Aorta (tissue), 5 donors: ENCODE results near the gene TBCK. TPM values are rescaled to one million over a fixed set of nuclear protein-coding genes. Genes with fewer than 3 reads are reported as not detected.

Source experiments
- ATAC-seq: fragments of 200-7000 bp; cut with Tn5 transposase; one replicate; pipeline ENCODE4 v1.9.1; 2022; ENCODE audit warnings: moderate library complexity; ENCODE audit not compliant: low FRiP score
- DNase-seq, 2 donors: peaks; one replicate each; pipeline ENCODE4 v3.0.0-alpha.2; 2020
- H3K27ac ChIP-seq, 2 donors: one replicate each; pipeline ENCODE4 v1.5.1; 2013; ENCODE audit warnings: low read length in 2 of 2, mild to moderate bottlenecking in 2 of 2, moderate library complexity in 2 of 2, control low read depth in 1 of 2, inconsistent platforms in 1 of 2, low read depth in 1 of 2
- H3K27me3 ChIP-seq, 2 donors: one replicate each; pipeline ENCODE4 v1.6.1; 2013; ENCODE audit warnings: control low read depth in 1 of 2, low read length in 1 of 2, mild to moderate bottlenecking in 1 of 2, moderate library complexity in 1 of 2; ENCODE audit not compliant: insufficient read depth in 2 of 2, control insufficient read depth in 1 of 2
- H3K36me3 ChIP-seq, 2 donors: one replicate each; pipeline ENCODE4 v1.6.1; 2013; ENCODE audit warnings: control low read depth in 1 of 2, low read length in 1 of 2, mild to moderate bottlenecking in 1 of 2; ENCODE audit not compliant: insufficient read depth in 2 of 2, control insufficient read depth in 1 of 2
- H3K4me1 ChIP-seq, 2 donors: one replicate each; pipeline ENCODE4 v1.6.1; 2013; ENCODE audit warnings: low read length in 2 of 2, control low read depth in 1 of 2, mild to moderate bottlenecking in 1 of 2, moderate library complexity in 1 of 2; ENCODE audit not compliant: insufficient read depth in 2 of 2, control insufficient read depth in 1 of 2
- H3K4me3 ChIP-seq, 2 donors: one replicate each; pipeline ENCODE4 v1.5.1; 2013; ENCODE audit warnings: low read length in 2 of 2, control low read depth in 1 of 2, mild to moderate bottlenecking in 1 of 2
- H3K9me3 ChIP-seq: one replicate; pipeline ENCODE4 v1.6.1; 2013; ENCODE audit warnings: mild to moderate bottlenecking, low read length; ENCODE audit not compliant: control insufficient read depth
- WGBS, 2 donors: extraction: QIAGEN DNeasy Blood & Tissue Kit; methylation state at CpG; one replicate each; pipeline ENCODE4 v1.1.7; 2013; 5-methylcytosine and 5-hydroxymethylcytosine counted together
- intact Hi-C, 2 donors: fragments of 100-400 bp; cut with DNase I; formaldehyde crosslinking; loops; one replicate each; pipeline versions ENCODE4 v1.14.2 to v1.15.0; 2022
- polyA plus RNA-seq, 2 donors: library from polyadenylated mRNA; stranded (reverse); fragments of 200-250 nt; gene quantifications; one replicate each; pipeline ENCODE4 v1.2.3, GENCODE V29; 2013
- total RNA-seq, 2 donors: library from RNA; stranded (reverse); fragmentation: NEBNext Ultra II Directional; extraction: Animal tissue kit (Norgen Biotek cat#: 25700); gene quantifications; one replicate each; pipeline ENCODE4 v1.2.1, GENCODE V29; 2021
- donor health status: healthy with polysubstance abuse.
- donor health status: Bipolar disorder and iron deficiency.
- donor health status: DM: no; HTN: no; CAD: no.
- donor health status: DM: no; HTN: no; CAD: no.
- donor health status: DM: yes; HTN: yes; CAD: no.

Gene TBCK
- total and polyA plus RNA-seq, 4 donors = 8.3 to 64.1 (median 31.1) TPM

DNA sequence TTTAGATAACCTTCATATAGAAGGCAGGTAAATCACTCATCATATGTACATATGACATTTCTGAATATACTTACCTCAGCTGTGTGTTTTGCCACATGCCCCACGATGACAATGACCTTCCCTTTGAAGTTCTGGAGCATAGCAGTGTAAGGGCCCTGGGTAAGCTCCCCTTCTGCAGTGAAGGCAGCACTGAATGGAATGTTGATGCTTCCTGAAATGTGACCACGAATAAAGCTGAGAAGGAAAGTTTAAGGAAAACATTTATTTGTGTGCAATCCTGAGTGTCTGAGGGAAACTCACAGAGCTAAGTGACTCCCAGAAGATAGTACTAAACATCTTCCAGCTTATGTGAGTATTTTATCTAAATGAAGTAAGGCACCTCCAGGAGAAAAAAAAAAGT, 220.6 kb downstream of the TBCK start:
- 37 to 47% methylated on average over 2 of the region's 2 CpGs for WGBS, 2 donors
- no peak for ATAC-seq
- Histone ChIP-seq H3K36me3 (peaks cover 2 to 8% of the 10 kb centered on the region in 2 donors), H3K4me3 (no peak overlapping the region), H3K27me3 (no peaks in the 10 kb centered on the region), H3K9me3 (no peaks in the 10 kb centered on the region), H3K27ac (no peak overlapping the region), H3K4me1 (no peaks in the 10 kb centered on the region)
- intact Hi-C loops = no loop called here
- no peak for DNase-seq

DNA sequence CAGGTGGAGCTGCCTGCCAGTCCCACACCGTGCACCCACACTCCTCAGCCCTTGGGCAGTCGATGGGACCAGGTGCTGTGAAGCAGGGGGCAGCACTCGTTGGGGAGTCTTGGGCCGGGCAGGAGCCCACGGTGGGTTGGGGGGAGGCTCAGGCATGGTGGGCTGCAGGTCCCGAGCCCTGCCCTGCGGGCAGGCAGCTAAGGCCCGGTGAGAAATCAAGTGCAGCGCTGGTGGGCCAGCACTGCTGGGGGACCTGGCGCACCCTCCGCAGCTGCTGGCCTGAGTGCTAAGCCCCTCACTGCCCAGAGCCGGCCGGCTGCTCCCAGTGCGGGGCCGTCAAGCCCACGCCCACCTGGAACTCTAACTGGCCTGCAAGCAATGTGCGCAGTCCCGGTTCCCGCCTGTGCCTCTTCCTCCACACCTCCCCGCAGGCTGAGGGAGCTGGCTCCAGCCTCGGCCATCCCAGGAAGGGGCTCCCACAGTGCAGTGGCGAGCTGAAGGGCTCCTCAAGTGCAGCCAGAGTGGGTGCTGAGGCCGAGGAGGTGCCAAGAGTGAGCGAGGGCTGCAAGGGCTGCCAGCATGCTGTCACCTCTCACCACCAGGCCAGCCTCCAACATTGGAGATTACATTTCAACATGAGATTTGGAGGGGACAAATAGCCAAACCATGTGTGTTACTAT, 223.5 kb downstream of the TBCK start:
- intact Hi-C loops = no loop called here
- peaks cover 8 to 12% of the 10 kb centered on the region in 2 donors for H3K36me3 ChIP-seq
- no peak overlapping the region for H3K4me3 ChIP-seq
- H3K4me1 ChIP-seq = no peaks in the 10 kb centered on the region
- no peak overlapping the region for H3K27ac ChIP-seq
- peaks cover 7% of the 10 kb centered on the region for H3K9me3 ChIP-seq
- DNase-seq (no peak), ATAC-seq (no peak)
- H3K27me3 ChIP-seq = no peaks in the 10 kb centered on the region
- 98% methylated on average over 24 of the region's 24 CpGs for WGBS, 2 donors

DNA sequence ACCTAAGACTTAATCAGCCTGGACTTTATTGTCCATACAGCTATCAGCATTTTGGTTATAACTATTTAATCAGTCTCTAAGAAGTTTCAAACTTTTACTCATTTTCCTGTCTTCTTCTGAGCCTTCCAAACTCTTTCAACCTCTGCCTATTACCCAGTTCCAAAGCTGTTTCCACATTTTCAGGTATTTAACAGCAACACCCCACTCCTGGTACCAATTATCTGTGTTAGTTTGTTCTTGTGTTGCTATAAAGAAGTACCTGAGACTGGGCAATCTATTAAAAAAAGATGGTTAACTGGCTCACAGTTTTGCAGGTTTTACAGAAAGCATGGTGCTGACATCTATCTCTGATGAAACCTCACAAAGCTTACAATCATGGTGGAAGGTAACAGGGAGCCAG, 225.2 kb downstream of the TBCK start:
- Histone ChIP-seq H3K4me1 (no peaks in the 10 kb centered on the region), H3K4me3 (no peak overlapping the region), H3K27me3 (no peaks in the 10 kb centered on the region), H3K36me3 (peaks cover 8 to 12% of the 10 kb centered on the region in 2 donors), H3K9me3 (peaks cover 7% of the 10 kb centered on the region), H3K27ac (no peak overlapping the region)
- no peak for DNase-seq
- no peak for ATAC-seq
- intact Hi-C loops = no loop called here

DNA sequence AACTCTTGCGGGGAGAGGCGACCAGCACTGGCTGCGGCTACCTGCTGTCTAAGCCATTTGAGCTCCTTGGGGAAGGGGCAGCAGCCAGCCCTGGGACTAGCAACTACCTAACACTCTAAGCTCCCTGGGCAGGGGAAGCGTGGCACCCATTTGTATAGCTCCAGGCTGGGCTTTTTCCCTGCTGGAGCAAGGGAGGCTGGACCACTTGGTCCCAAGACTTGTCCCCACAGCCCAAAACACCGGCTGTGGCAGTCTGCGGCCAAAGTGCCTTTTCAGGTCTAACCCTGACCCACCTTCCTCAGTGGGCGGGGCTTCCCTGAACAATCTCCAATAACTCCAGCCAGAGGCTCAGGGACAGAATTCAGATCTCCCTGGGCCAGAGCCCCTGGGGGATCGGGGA, 232.9 kb downstream of the TBCK start:
- DNase-seq (no peak), ATAC-seq (no peak)
- H3K4me1 ChIP-seq = no peaks in the 10 kb centered on the region
- H3K4me3 ChIP-seq = no peak overlapping the region
- peaks cover 2% of the 10 kb centered on the region for H3K9me3 ChIP-seq
- peaks cover 0 to 4% of the 10 kb centered on the region in 2 donors for H3K36me3 ChIP-seq
- H3K27me3 ChIP-seq = no peaks in the 10 kb centered on the region
- intact Hi-C loops = no loop called here
- WGBS, 2 donors = 97% methylated on average over 8 of the region's 8 CpGs
- no peak overlapping the region for H3K27ac ChIP-seq

DNA sequence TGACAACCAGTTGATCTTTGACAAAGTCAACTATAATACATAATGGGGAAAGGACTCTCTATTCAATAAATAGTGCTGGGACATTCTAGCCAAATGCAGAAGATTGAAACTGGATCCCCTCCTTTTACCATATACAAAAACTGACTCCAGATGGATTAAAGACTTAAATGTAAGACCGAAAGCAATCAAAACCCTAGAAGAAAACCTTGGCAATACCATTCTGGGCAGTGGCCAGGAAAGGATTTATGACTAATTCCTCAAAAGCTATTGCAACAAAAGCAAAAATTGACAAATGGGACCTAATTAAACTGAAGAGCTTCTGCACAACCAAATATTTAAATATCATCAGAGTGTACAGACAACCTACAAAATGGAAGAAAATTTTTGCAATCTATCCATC, 235.6 kb downstream of the TBCK start:
- H3K9me3 ChIP-seq = peaks cover 4% of the 10 kb centered on the region

DNA sequence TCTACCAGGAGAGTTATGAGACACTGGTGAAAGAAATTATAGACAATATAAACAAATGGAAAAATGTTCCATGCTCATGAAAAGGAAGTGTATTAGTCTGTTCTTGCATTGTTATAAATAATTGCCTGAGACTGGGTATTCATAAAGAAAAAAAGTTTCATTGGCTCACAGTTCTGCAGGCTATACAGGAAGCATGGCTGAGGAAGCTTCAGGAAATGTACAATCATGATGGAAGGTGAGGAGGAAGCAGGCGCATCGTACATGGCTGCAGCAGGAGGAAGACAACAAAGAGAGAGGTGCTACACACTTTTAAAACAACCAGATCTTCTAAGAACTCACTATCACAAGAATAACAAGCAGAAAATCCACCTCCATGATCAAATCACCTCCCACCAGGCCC, 236.4 kb downstream of the TBCK start:
- H3K9me3 ChIP-seq = peaks cover 4% of the 10 kb centered on the region
- ATAC-seq (no peak), DNase-seq (no peak)
- 95 to 96% methylated on average over 2 of the region's 2 CpGs for WGBS, 2 donors
- H3K36me3 ChIP-seq = peaks cover 0 to 6% of the 10 kb centered on the region in 2 donors
- H3K27ac ChIP-seq = no peak overlapping the region
- intact Hi-C loops = no loop called here
- H3K27me3 ChIP-seq = no peaks in the 10 kb centered on the region
- no peaks in the 10 kb centered on the region for H3K4me1 ChIP-seq
- H3K4me3 ChIP-seq = no peak overlapping the region

More for the DNA sequence above, 235.6 kb downstream of the TBCK start:
- 88 to 94% methylated on average over 1 of the region's 1 CpG for WGBS, 2 donors
- ATAC-seq = no peak
- DNase-seq = no peak
- Histone ChIP-seq H3K4me3 (no peak overlapping the region), H3K4me1 (no peaks in the 10 kb centered on the region), H3K36me3 (peaks cover 0 to 5% of the 10 kb centered on the region in 2 donors), H3K27ac (no peak overlapping the region), H3K27me3 (no peaks in the 10 kb centered on the region)
- intact Hi-C loops = no loop called here

DNA sequence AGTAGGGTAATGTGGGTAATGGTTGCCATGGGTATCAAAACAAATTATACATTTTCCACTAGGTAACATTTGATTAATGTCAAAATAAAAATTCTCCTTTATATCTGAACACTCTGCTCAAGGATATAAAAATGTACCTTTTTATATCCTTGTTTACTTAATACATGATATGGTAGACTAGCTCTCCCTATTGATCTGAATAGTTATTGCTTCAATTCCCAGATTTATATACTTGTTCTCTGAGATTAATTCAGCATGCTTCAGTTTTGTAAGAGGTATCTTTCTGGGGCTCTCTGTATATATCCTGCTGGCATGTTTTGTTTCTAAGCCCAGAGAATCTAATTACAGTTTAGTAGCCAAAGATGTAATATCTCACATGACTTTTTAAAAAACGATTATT, 251.0 kb downstream of the TBCK start:
- Histone ChIP-seq H3K9me3 (no peaks in the 10 kb centered on the region), H3K4me1 (no peaks in the 10 kb centered on the region), H3K4me3 (no peak overlapping the region), H3K27ac (no peak overlapping the region), H3K27me3 (no peaks in the 10 kb centered on the region), H3K36me3 (no peaks in the 10 kb centered on the region)
- ATAC-seq = no peak
- DNase-seq = no peak
- intact Hi-C loops = no loop called here
- WGBS, 2 donors = 51 to 68% methylated on average over 1 of the region's 1 CpG

DNA sequence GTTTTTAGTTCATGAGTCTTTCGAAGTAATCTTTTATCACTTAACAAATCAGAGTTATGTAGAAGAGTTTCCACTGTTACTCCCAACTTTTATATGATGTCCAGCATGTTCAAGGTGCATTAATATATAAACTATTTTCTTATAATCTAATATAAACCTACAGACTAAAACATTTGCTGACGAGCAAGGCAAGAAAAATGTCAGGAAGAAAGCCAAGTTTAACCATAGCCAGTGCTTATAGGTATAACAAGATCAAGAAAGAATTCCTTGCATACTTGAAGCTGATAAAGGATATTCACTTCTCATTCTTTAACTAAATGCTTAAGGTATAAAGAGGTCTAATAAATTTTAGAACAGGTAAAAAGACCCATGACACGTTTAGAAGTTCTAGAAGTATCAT, 253.0 kb downstream of the TBCK start:
- Histone ChIP-seq H3K27me3 (no peaks in the 10 kb centered on the region), H3K27ac (no peak overlapping the region), H3K4me3 (no peak overlapping the region), H3K4me1 (peaks cover 3% of the 10 kb centered on the region in 2 donors), H3K36me3 (no peaks in the 10 kb centered on the region), H3K9me3 (no peaks in the 10 kb centered on the region)
- DNase-seq (no peak), ATAC-seq (no peak)
- WGBS, 2 donors = 39 to 48% methylated on average over 3 of the region's 3 CpGs
- intact Hi-C loops = loop anchor here in 1 of 2 donors (5.0 kb wide), 1 partner anchor 166 kb away; the partner anchor contains the start of gene NPNT

DNA sequence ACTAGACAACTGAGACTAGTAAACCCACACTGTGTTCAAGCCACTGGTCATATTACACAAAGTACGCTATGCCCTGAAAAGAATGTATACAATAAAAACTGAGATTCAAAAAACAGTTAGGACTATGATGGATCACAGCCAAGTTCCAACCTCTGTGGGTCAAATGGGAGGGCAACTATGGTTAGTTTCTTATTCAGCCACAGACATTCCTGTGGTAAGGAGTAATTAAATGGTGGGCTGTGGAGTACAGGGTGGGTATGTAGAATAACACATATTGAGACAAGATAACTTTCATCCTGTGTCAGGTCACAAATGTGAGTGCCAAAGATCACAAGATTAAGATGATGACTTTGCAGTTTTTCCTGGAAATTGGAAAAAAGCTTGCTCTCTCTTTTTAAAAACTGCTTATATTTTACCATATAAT, 253.5 kb downstream of the TBCK start:
- ATAC-seq (no peak), DNase-seq (no peak)
- H3K27ac ChIP-seq = no peak overlapping the region
- H3K4me1 ChIP-seq = peaks cover 3% of the 10 kb centered on the region in 2 donors
- H3K36me3 ChIP-seq = no peaks in the 10 kb centered on the region
- H3K4me3 ChIP-seq = no peak overlapping the region
- intact Hi-C loops = loop anchor here in 1 of 2 donors (5.0 kb wide), 1 partner anchor 165 kb away; the partner anchor contains the start of gene NPNT
- no peaks in the 10 kb centered on the region for H3K9me3 ChIP-seq
- 58 to 80% methylated on average over 1 of the region's 1 CpG for WGBS, 2 donors
- H3K27me3 ChIP-seq = no peaks in the 10 kb centered on the region
